HG02840 (cell line): ENCODE results near the gene ACSL1.

Source experiments
- ATAC-seq: cut with Tn5 transposase; IDR thresholded peaks from one replicate; pipeline ENCODE4 v1.9.1; 2021; ENCODE audit warnings: mild to moderate bottlenecking, moderate library complexity, moderate number of reproducible peaks; ENCODE audit not compliant: unreplicated experiment, low FRiP score

Gene ACSL1

DNA sequence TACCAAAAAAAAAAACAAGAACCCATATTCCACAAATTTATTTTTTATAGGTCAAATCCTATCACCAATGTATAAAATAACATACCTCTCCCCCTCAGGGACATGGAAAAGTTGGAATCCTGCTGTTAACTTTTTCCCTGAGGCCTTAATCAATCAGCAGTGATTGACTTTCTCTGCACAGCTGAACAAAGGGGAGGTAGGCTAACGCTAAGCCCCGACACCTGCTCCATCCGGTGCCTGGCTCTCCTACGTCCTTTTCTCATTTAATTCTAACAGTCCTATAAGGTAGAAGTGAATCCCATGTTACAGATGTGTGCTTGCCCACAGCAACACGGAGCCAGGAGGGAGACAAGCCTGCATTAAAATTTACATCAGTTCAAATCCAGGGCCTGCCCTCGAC is 94.7 kb downstream of the ACSL1 start:
- ATAC-seq: no peak

DNA sequence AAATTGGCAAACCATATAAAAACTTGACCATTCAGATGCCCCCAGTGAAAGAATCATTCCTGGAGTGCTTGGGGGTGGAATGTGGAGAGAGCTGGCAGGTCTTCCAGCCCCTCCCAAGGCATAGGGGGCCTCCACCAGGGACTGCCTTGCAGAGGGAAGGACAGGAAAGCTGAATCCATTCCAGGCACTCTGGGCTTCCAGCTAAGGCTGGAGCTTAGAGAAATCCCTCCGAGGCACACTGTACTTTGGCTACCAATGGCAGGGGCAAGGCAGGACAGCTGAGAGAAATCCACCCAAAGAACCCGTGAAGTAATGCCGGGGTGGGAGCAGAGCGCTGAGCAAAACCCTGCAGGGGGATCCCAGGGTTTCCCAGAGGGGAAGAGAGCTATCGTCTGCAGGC is 95.8 kb downstream of the ACSL1 start:
- no peak for ATAC-seq

DNA sequence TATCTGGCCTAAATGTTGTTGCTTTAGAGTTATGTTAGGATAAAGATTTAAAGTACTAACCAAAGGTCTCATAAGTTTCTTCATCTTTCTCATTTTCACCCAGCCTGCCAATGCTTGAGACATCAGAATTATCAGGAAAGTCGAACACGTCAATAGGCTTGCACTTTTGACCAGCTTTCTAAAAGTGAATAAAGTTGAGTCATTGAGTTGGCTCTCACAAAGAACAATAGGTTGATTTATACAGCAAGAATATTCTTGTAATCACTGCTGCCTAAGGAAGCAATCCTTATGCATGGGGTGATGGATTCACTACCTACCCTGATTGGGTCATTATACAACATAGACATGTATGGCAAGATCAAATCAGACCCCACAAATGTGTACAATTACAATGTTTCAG is 96.9 kb downstream of the ACSL1 start:
- no peak for ATAC-seq

DNA sequence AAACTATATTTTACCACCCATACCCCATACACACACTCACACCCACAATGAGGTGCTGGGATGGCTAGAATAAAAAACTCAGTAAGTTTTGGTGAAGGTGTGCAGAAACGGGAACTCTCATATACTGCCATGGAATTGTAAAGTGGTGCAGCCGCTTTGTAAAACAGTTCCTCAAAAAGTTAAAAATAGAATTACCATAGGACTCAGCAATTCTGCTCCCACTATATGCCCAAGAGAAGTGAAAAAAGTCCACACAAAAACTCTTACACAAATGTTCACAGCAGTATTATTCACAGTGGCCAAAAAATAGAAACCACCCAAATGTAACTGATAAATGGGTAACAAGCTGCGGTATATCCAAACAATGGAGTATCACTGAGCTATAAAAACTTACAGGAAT is 98.3 kb downstream of the ACSL1 start:
- no peak for ATAC-seq

DNA sequence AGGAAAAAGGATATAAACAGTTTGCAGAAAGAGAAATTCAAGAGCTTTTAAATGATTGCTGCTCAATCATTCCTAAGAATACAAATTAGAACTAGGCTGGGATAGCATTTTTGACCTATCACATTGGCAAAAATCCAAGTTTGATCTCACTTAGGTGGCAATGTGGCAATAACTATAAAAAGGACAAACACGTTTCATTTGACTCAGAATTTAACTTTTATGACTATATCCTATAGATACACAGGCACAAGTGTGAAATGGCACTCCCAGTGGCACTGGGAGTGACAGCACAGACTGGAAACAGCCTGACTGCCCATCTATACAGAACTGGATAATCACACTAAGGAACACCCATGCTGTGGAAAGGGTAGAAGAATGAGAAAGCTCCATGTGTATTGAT is 103.0 kb downstream of the ACSL1 start:
- ATAC-seq: no peak

DNA sequence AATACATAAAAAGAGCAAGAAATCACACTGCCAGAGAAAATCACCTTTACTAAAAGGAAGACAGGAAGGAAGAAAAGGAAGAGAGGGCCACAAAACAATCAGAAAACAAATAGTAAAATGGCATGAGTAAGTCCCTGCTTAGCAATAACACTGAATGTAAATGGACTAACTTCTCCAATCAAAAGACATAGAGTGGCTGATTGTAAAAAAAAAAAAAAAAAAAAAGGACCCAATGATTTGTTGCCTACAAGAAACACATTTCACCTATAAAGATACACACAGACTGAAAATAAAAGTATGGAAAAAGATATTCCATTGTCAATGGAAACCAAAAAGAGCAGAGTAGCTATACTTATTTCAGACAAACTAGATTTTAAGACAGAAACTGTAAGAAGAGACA is 104.5 kb downstream of the ACSL1 start:
- ATAC-seq: no peak

DNA sequence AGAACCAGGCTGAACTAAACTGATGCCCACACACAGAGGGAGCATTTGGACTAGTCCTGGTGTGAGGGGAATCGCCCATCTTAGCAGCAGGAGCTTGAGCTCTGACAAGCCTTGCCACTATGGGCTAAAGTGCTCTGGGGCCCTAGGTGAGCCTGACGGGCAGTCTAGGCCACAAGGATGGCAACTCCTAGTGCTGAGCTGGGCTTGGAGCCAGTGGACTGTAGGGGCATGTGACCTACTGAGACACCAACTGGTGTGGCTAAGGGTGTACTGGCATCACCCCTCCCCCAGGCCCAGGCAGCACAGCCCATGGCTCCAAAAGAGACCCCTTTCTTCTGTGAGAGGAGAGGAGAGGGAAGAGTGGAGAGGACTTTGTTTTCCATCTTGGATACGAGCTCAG is 106.4 kb downstream of the ACSL1 start:
- ATAC-seq: no peak

DNA sequence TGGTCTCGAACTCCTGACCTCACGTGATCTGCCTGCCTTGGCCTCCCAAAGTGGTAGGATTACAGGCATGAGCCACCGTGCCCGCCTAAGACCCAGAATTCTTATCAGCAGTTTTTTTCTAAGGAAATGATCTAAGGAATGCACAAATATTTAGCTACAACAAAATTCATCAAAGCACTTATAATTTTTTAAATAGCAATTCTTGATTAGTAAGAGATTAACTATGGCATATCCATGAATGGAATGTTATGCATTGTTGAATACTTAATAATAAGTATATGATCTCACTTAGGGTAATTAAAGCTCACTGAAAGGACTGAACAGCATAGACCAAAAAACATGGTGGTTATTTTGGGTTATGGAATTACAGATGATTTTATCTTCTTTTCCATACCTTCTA is 110.2 kb downstream of the ACSL1 start:
- no peak for ATAC-seq

DNA sequence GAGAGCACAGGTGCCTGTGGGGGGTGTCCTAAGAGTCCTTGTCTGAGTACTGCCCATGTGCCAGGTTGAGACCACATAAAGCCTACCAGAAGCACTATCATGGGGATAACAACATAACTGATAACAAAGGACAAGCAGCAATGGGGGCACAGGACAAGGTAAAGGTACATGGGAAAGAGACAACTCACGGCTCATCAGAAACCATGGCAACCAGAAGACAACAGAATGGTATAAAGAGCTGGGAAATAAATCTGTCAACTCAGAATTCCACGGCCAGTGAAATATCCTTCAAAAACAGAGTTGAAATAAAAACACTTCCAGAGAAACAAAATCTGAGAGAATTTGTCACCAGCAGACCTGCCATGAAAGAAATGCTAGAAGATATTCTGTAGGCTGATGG is 111.9 kb downstream of the ACSL1 start:
- ATAC-seq: no peak

DNA sequence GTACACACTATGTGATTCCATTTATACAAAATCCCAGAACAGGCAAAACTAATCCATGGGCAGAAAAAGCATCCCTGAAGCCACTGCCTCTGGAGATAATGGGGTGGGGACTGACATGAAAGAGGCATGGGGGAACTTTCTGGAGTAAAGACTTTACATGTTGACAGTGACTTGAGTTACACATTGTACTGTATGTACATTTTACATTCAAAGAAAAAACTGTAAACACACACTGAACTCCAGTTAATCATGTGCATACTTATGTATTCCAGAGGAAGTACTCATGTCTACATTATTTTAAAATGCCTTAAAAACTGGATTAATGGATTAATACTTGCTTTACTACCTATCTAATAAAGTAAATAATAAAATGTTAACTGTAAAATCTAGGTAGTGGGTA is 113.4 kb downstream of the ACSL1 start:
- ATAC-seq: no peak

DNA sequence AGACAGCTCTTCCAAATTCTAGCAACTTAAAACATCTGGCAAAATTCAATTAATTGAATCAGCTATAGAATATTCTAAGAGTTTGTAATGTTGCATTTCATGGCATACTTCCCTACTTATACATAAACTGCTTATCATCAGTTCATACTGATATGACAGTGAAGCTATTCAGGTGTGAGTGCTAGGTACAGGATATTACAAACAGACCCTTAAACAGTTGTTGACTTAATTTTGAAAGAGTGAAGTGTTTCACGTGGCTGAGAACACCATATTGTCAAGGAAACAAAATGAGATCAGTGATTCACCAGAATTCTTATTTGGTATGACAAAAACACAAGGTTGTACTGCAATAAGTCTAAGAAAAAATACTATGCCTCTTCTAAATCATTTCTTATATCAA is 119.3 kb downstream of the ACSL1 start:
- ATAC-seq: no peak

DNA sequence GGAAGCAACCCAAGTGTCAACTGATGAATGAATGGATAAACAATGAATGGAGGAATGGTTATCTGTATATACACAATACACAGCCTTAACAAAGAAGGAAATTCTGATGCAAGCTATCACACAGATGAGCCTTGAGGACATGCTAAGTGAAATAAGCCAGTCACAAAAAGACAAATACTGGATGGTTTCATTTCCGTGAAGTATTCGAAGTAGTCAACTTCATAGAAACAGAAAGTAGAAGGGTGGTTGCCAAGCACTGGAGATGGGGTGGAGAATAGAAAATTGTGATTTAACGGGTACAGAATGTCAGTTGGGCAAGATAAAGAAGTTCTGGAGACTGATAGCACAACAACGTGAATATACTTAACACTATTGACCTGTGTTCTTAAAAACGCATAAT is 120.1 kb downstream of the ACSL1 start:
- ATAC-seq: no peak
